Heart left ventricle (tissue), 16 donors: ENCODE data around the gene ZNF18. TPM values are rescaled to one million over a fixed set of nuclear protein-coding genes. Genes with fewer than 3 reads are reported as not detected.
A peak's percentile ranks its signal among the peaks of the same experiment; 100 is the strongest.

ENCODE experiments used
- ATAC-seq, 4 donors: fragments of 200-7000 bp; cut with Tn5 transposase; one replicate each; pipeline ENCODE4 v1.9.1; 2020 to 2022; ENCODE audit warnings: moderate library complexity in 4 of 4, mild to moderate bottlenecking in 3 of 4, moderate number of reproducible peaks in 1 of 4
- DNase-seq, 5 donors: peaks; one replicate each; pipeline ENCODE4 v3.0.0-alpha.2; 2020
- H3K27ac ChIP-seq, 12 donors: fragments of 200-600 bp; sonication (generic) in 4 of 12; one replicate each; pipeline versions ENCODE4 v1.5.0 to v1.8.0; 2016 to 2022; ENCODE audit warnings: mild to moderate bottlenecking in 2 of 12
- H3K27me3 ChIP-seq, 9 donors: fragments of 200-600 bp; sonication (generic) in 2 of 9; one replicate each; pipeline versions ENCODE4 v1.5.1 to v1.8.0; 2016 to 2022; ENCODE audit warnings: mild to moderate bottlenecking in 3 of 9
- H3K36me3 ChIP-seq, 9 donors: fragments of 200-600 bp; sonication (generic) in 2 of 9; one replicate each; pipeline versions ENCODE4 v1.5.0 to v1.8.0; 2018 to 2022; ENCODE audit warnings: mild to moderate bottlenecking in 2 of 9
- H3K4me1 ChIP-seq, 12 donors: fragments of 200-600 bp; sonication (generic) in 4 of 12; one replicate each; pipeline versions ENCODE4 v1.5.0 to v1.8.0; 2016 to 2022; ENCODE audit warnings: mild to moderate bottlenecking in 3 of 12
- H3K4me3 ChIP-seq, 12 donors: fragments of 200-600 bp; sonication (generic) in 4 of 12; one replicate each; pipeline versions ENCODE4 v1.5.0 to v1.8.0; 2017 to 2022; ENCODE audit warnings: mild to moderate bottlenecking in 9 of 12, moderate library complexity in 4 of 12
- H3K9me3 ChIP-seq, 12 donors: fragments of 200-600 bp; sonication (generic) in 4 of 12; one replicate each; pipeline versions ENCODE4 v1.5.0 to v1.8.0; 2016 to 2022; ENCODE audit warnings: mild to moderate bottlenecking in 1 of 12
- CTCF ChIP-seq, 12 donors: fragments of 200-600 bp; sonication (generic) in 4 of 12; IDR thresholded peaks; one replicate each; pipeline versions ENCODE4 v1.5.0 to v1.8.0; 2018 to 2022; ENCODE audit warnings: antibody characterized with exemption in 12 of 12, mild to moderate bottlenecking in 5 of 12
- POLR2A ChIP-seq, 2 donors: fragments of 450-650 bp; IDR thresholded peaks; one replicate each; pipeline ENCODE4 v1.6.1; 2017; ENCODE audit warnings: antibody characterized with exemption in 2 of 2, mild to moderate bottlenecking in 2 of 2, moderate library complexity in 2 of 2
- WGBS, 4 donors: extraction: QIAGEN DNeasy Blood & Tissue Kit in 2 of 4; methylation state at CpG; one replicate each; pipeline versions ENCODE4 v1.1.5 to v1.1.7; 2013 to 2018; 5-methylcytosine and 5-hydroxymethylcytosine counted together
- intact Hi-C, 10 donors: fragments of 100-400 bp; cut with DNase I; formaldehyde crosslinking; loops; one replicate each; pipeline versions ENCODE4 v1.11.1 to v1.14.2; 2022
- polyA plus RNA-seq, 2 donors: library from polyadenylated mRNA; stranded (reverse); fragments of 200-250 nt; gene quantifications; one replicate each; pipeline ENCODE4 v1.2.3, GENCODE V29; 2013
- total RNA-seq, 9 donors: library from RNA; depleted of rRNA in 2 of 9; stranded (reverse); fragments of >200 nt in 2 of 9; fragmentation: NEBNext Ultra II Directional in 3 of 9; extraction: Animal tissue kit (Norgen Biotek cat#: 25700) in 3 of 9; gene quantifications; one replicate each; pipeline versions ENCODE4 v1.1.0 to v1.2.4, GENCODE V29; 2016 to 2023
- donor health status: ischemic (EF 13 %, LVEDD 7.1; RV severe dilation, severe dysfunction).
- donor health status: healthy with polysubstance abuse.
- donor health status: DM: no; HTN: yes; CAD: no.
- donor health status: DM: no; HTN: no; CAD: no.
- donor health status: ischemic (EF 25% LVEDD 6.9; RV normal size, moderate dysfunction).
- donor health status: ischemic (EF 25% LVEDD 5.7; RV mildly dilated, moderate dysfunction).
- donor health status: healthy.
- donor health status: DM: yes; HTN: yes; CAD: no.
- donor health status: ischemic (EF 35%, LVEDD 5.7; RV mildly dilated, moderate dysfunction).
- donor health status: nonischemic (EF 11% LVEDD 7.7; RV severe dilation, severe dysfunction).
- donor health status: DM: yes; HTN: yes; CAD: no.
- donor health status: PGD.
- donor health status: ischemic (EF 29% LVEDD 5.4; RV normal size, mild dysfunction).
- donor health status: nonischemic (EF 23%, LVEDD 6.1; RV moderate dilation, normal function).

Gene ZNF18
- total and polyA plus RNA-seq, 11 donors = 3.2 to 5.6 (median 4.1) TPM

GRCh38 chr17:12028611-12029010 lies 31.3 kb upstream of the ZNF18 start:
- Histone ChIP-seq H3K27me3 (no peaks in the 10 kb centered on the region), H3K36me3 (no peaks in the 10 kb centered on the region), H3K4me3 (no peak overlapping the region), H3K9me3 (no peaks in the 10 kb centered on the region), H3K27ac (no peak overlapping the region), H3K4me1 (peaks cover 0 to 41% (median 19%) of the 10 kb centered on the region in 12 donors)
- WGBS, 4 donors = 69 to 90% (median 84%) methylated on average over 2 of the region's 2 CpGs
- TF ChIP-seq POLR2A (IDR thresholded peaks at IDR 0.05) (no peak), CTCF (IDR thresholded peaks at IDR 0.05) (no peak)
- intact Hi-C loops = no loop called here
- DNase-seq (no peak), ATAC-seq (no peak)

- Histone ChIP-seq H3K4me3 (no peak overlapping the region), H3K27ac (no peak overlapping the region), H3K36me3 (no peaks in the 10 kb centered on the region), H3K4me1 (peaks cover 0 to 47% (median 23%) of the 10 kb centered on the region in 12 donors), H3K9me3 (no peaks in the 10 kb centered on the region), H3K27me3 (no peaks in the 10 kb centered on the region)
- intact Hi-C loops = no loop called here
- ATAC-seq (no peak), DNase-seq (no peak)
- WGBS, 4 donors = 61 to 81% (median 77%) methylated on average over 1 of the region's 1 CpG
- TF ChIP-seq POLR2A (IDR thresholded peaks at IDR 0.05) (no peak), CTCF (IDR thresholded peaks at IDR 0.05) (no peak)
These were observed 30.4 kb upstream of the ZNF18 start for GRCh38 chr17:12027658-12028057.

GRCh38 chr17:12024327-12024726 lies 27.1 kb upstream of the ZNF18 start:
- Histone ChIP-seq H3K9me3 (no peaks in the 10 kb centered on the region), H3K4me3 (no peak overlapping the region), H3K27ac (no peak overlapping the region), H3K4me1 (peaks cover 0 to 57% (median 31%) of the 10 kb centered on the region in 12 donors), H3K27me3 (peaks cover 0 to 4% (median 0%) of the 10 kb centered on the region in 9 donors), H3K36me3 (no peaks in the 10 kb centered on the region)
- DNase-seq (no peak), ATAC-seq (no peak)
- no peak for TF ChIP-seq POLR2A (IDR thresholded peaks at IDR 0.05)
- no peak for TF ChIP-seq CTCF (IDR thresholded peaks at IDR 0.05)
- intact Hi-C loops = no loop called here
- 36 to 48% (median 45%) methylated on average over 1 of the region's 1 CpG for WGBS, 4 donors

- TF ChIP-seq CTCF (IDR thresholded peaks at IDR 0.05) = no peak
- no peak for TF ChIP-seq POLR2A (IDR thresholded peaks at IDR 0.05)
- DNase-seq = no peak
- intact Hi-C loops = no loop called here
- H3K9me3 ChIP-seq = no peaks in the 10 kb centered on the region
- WGBS, 4 donors = 85 to 96% (median 90%) methylated on average over 2 of the region's 2 CpGs
- H3K4me3 ChIP-seq = peak overlapping the region in 4 of 12 donors; percentile 88 to 98 (median 96)
- no peaks in the 10 kb centered on the region for H3K36me3 ChIP-seq
- H3K27me3 ChIP-seq = peaks cover 0 to 4% (median 0%) of the 10 kb centered on the region in 9 donors
- H3K27ac ChIP-seq = no peak overlapping the region
- no peak for ATAC-seq
- peaks cover 0 to 45% (median 26%) of the 10 kb centered on the region in 12 donors for H3K4me1 ChIP-seq
These were observed 25.0 kb upstream of the ZNF18 start for GRCh38 chr17:12022310-12022709.
